Liver (tissue), 9 donors: ENCODE measurements around the gene ATP13A5. TPM values are rescaled to one million over a fixed set of nuclear protein-coding genes. Genes with fewer than 3 reads are reported as not detected.

ENCODE experiments used
- DNase-seq: peaks from one replicate; pipeline ENCODE4 v3.0.0-alpha.2; 2017; ENCODE audit warnings: low spot score
- H3K27ac ChIP-seq, 2 donors: one replicate each; pipeline ENCODE4 v1.7.0; 2013; ENCODE audit warnings: inconsistent platforms in 2 of 2, low read length in 2 of 2, control low read depth in 1 of 2, low read depth in 1 of 2, mild to moderate bottlenecking in 1 of 2
- H3K27me3 ChIP-seq, 4 donors: one replicate each; pipeline versions ENCODE4 v1.6.1 to v1.7.0; 2013; ENCODE audit warnings: low read length in 3 of 4, inconsistent platforms in 1 of 4, mild to moderate bottlenecking in 1 of 4, moderate library complexity in 1 of 4; ENCODE audit not compliant: control insufficient read depth in 4 of 4, insufficient read depth in 4 of 4
- H3K36me3 ChIP-seq, 4 donors: one replicate each; pipeline versions ENCODE4 v1.6.1 to v1.7.0; 2013; ENCODE audit warnings: low read length in 3 of 4, mild to moderate bottlenecking in 3 of 4, low read depth in 1 of 4, moderate library complexity in 1 of 4; ENCODE audit not compliant: control insufficient read depth in 4 of 4, insufficient read depth in 3 of 4
- H3K4me1 ChIP-seq, 4 donors: one replicate each; pipeline versions ENCODE4 v1.6.1 to v1.7.0; 2013; ENCODE audit warnings: low read length in 3 of 4, mild to moderate bottlenecking in 3 of 4, moderate library complexity in 1 of 4; ENCODE audit not compliant: control insufficient read depth in 4 of 4, insufficient read depth in 4 of 4
- H3K4me3 ChIP-seq, 3 donors: one replicate each; pipeline versions ENCODE4 v1.6.1 to v1.7.0; 2013; ENCODE audit warnings: low read length in 3 of 3, control low read depth in 1 of 3, low read depth in 1 of 3, mild to moderate bottlenecking in 1 of 3
- H3K9ac ChIP-seq, 2 donors: one replicate each; pipeline ENCODE4 v1.7.0; 2013; ENCODE audit warnings: low read length in 2 of 2, mild to moderate bottlenecking in 2 of 2, moderate library complexity in 2 of 2, control low read depth in 1 of 2, low read depth in 1 of 2
- H3K9me3 ChIP-seq, 4 donors: one replicate each; pipeline versions ENCODE4 v1.6.1 to v1.7.0; 2013; ENCODE audit warnings: low read length in 3 of 4; ENCODE audit not compliant: control insufficient read depth in 4 of 4
- EGR1 ChIP-seq, 2 donors: IDR thresholded peaks; 2 replicates each; pipeline ENCODE4 v1.6.1; 2016 to 2018; ENCODE audit warnings: antibody characterized with exemption in 2 of 2, low read depth in 2 of 2
- FOXA1 ChIP-seq: IDR thresholded peaks from 2 replicates; pipeline ENCODE4 v1.6.1; 2016; ENCODE audit warnings: antibody characterized with exemption
- FOXA2 ChIP-seq: IDR thresholded peaks from 2 replicates; pipeline ENCODE4 v1.6.1; 2016; ENCODE audit warnings: antibody characterized with exemption
- GABPA ChIP-seq, 2 donors: IDR thresholded peaks in 1 of 2; conservative IDR thresholded peaks in 1 of 2; 2 replicates each; pipeline ENCODE4 v1.6.1; 2016; ENCODE audit warnings: antibody characterized with exemption in 2 of 2, mild to moderate bottlenecking in 1 of 2, moderate library complexity in 1 of 2
- HNF4A ChIP-seq, 2 donors: conservative IDR thresholded peaks; 2 replicates each; pipeline ENCODE4 v1.6.1; 2016; ENCODE audit warnings: antibody characterized with exemption in 2 of 2, mild to moderate bottlenecking in 2 of 2
- HNF4G ChIP-seq: IDR thresholded peaks from 2 replicates; pipeline ENCODE4 v1.6.1; 2016; ENCODE audit warnings: antibody characterized with exemption
- WGBS: extraction: QIAGEN DNeasy Blood & Tissue Kit; methylation state at CpG from one replicate; pipeline ENCODE4 v1.1.7; 2013; 5-methylcytosine and 5-hydroxymethylcytosine counted together
- polyA plus RNA-seq, 2 donors: library from polyadenylated mRNA; stranded (reverse) in 1 of 2; unstranded in 1 of 2; fragments of 200-250 nt in 1 of 2; fragments of >200 nt in 1 of 2; fragmentation: Nextera tagmentation in 1 of 2; extraction: Ambion mirVana in 1 of 2; gene quantifications; one replicate each; pipeline versions ENCODE4 v1.2.1 to v1.2.3, GENCODE V29; 2013 to 2015
- total RNA-seq, 2 donors: library from RNA; depleted of rRNA; stranded (reverse); fragments of >200 nt; gene quantifications; one replicate each; pipeline ENCODE4 v1.2.3, GENCODE V29; 2014
- TF ChIP-seq, protein P1 (sequence below): fragments of 150-350 bp; IDR thresholded peaks from 2 replicates; pipeline ENCODE4 v1.5.1; 2017; ENCODE audit warnings: improper control_type of control experiment, low read depth, low read length; ENCODE audit not compliant: missing input control
- TF ChIP-seq, protein P2 (sequence below): IDR thresholded peaks from 2 replicates; pipeline ENCODE4 v1.6.1; 2016; ENCODE audit warnings: antibody characterized with exemption
- TF ChIP-seq, protein P3 (sequence below): IDR thresholded peaks from 2 replicates; pipeline ENCODE4 v1.6.1; 2016; ENCODE audit warnings: antibody characterized with exemption
- TF ChIP-seq, protein P4 (sequence below): IDR thresholded peaks from 2 replicates; pipeline ENCODE4 v1.6.1; 2016; ENCODE audit warnings: antibody characterized with exemption
- donor health status: healthy.
- donor health status: healthy.
- donor health status: healthy.
- donor health status: healthy.
- donor health status: healthy.

ATP13A5 gene
- total and polyA plus RNA-seq, 4 donors: 0.21 TPM; not detected in 3

DNA sequence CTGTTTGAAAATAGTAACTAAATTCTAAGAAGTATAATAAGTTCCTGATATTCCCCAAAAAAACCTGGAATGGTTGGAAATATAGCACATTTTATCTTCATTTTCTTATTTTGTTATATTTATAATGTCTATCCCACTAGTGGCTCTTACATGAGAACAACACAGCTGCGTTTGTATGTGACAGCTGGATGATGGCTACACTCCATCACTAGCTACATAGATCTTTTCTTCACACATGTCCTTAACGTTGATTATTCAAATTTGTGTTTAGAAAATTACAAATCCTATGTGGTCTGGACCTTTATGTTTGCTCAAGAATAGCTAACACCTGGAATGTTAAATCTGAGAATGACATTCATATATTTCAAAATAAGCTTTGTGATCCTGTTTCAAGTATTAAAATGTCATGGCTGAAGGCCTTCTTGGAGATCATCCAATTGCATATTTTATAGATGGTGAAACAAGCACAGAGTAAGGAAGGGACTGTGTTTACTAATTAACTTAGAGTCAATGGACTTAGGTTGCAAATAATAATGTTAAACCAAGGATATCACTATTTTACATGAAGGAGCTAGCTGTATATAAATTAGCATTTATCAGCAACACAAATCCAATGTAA is 60.8 kb downstream of the ATP13A5 start:
- no peaks in the 10 kb centered on the region for H3K9me3 ChIP-seq
- H3K27me3 ChIP-seq: peaks cover 0 to 3% (median 0%) of the 10 kb centered on the region in 4 donors
- DNase-seq: no peak
- H3K4me1 ChIP-seq: no peaks in the 10 kb centered on the region
- no peak overlapping the region for H3K9ac ChIP-seq
- no peak for TF ChIP-seq FOXA1
- no peak for TF ChIP-seq HNF4G
- TF ChIP-seq, protein P1, sequence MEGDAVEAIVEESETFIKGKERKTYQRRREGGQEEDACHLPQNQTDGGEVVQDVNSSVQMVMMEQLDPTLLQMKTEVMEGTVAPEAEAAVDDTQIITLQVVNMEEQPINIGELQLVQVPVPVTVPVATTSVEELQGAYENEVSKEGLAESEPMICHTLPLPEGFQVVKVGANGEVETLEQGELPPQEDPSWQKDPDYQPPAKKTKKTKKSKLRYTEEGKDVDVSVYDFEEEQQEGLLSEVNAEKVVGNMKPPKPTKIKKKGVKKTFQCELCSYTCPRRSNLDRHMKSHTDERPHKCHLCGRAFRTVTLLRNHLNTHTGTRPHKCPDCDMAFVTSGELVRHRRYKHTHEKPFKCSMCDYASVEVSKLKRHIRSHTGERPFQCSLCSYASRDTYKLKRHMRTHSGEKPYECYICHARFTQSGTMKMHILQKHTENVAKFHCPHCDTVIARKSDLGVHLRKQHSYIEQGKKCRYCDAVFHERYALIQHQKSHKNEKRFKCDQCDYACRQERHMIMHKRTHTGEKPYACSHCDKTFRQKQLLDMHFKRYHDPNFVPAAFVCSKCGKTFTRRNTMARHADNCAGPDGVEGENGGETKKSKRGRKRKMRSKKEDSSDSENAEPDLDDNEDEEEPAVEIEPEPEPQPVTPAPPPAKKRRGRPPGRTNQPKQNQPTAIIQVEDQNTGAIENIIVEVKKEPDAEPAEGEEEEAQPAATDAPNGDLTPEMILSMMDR: no peak
- TF ChIP-seq, protein P2, sequence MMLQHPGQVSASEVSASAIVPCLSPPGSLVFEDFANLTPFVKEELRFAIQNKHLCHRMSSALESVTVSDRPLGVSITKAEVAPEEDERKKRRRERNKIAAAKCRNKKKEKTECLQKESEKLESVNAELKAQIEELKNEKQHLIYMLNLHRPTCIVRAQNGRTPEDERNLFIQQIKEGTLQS: no peak
- no peak for TF ChIP-seq GABPA (IDR thresholded peaks at IDR 0.05 in 1 of 2, conservative IDR thresholded peaks at IDR 0.05 in 1 of 2)
- 70% methylated on average over 2 of the region's 2 CpGs for WGBS
- no peak overlapping the region for H3K4me3 ChIP-seq
- H3K27ac ChIP-seq: no peak overlapping the region
- H3K36me3 ChIP-seq: no peaks in the 10 kb centered on the region

DNA sequence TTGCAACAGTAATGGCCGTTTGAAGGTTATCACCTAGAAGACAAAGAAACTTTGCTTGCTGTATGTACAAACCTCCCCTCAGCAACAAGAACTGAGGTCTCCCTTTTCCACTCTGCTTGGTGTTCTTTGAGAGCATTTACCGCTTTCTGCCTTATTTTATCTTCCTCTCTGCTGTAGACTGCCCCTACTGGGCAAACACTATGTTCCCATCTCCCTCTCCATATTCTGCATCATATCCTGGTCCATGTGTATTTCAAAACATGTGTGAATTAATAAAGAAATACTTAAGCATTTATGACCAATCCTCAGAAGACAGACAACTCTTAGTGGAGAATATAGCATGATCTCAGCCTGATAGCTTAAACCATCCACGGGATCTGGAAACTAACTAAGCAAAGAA is 64.4 kb downstream of the ATP13A5 start:
- H3K9ac ChIP-seq: no peak overlapping the region
- no peak for DNase-seq
- 78% methylated on average over 3 of the region's 3 CpGs for WGBS
- H3K36me3 ChIP-seq: no peaks in the 10 kb centered on the region
- TF ChIP-seq, protein P3, sequence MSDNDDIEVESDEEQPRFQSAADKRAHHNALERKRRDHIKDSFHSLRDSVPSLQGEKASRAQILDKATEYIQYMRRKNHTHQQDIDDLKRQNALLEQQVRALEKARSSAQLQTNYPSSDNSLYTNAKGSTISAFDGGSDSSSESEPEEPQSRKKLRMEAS: no peak
- no peak for TF ChIP-seq EGR1 (IDR thresholded peaks at IDR 0.05; ENCODE audit: low read depth in 2 of 2)
- H3K27ac ChIP-seq: no peak overlapping the region
- peaks cover 0 to 3% (median 0%) of the 10 kb centered on the region in 4 donors for H3K27me3 ChIP-seq
- no peak overlapping the region for H3K4me3 ChIP-seq
- H3K9me3 ChIP-seq: no peaks in the 10 kb centered on the region
- no peaks in the 10 kb centered on the region for H3K4me1 ChIP-seq

DNA sequence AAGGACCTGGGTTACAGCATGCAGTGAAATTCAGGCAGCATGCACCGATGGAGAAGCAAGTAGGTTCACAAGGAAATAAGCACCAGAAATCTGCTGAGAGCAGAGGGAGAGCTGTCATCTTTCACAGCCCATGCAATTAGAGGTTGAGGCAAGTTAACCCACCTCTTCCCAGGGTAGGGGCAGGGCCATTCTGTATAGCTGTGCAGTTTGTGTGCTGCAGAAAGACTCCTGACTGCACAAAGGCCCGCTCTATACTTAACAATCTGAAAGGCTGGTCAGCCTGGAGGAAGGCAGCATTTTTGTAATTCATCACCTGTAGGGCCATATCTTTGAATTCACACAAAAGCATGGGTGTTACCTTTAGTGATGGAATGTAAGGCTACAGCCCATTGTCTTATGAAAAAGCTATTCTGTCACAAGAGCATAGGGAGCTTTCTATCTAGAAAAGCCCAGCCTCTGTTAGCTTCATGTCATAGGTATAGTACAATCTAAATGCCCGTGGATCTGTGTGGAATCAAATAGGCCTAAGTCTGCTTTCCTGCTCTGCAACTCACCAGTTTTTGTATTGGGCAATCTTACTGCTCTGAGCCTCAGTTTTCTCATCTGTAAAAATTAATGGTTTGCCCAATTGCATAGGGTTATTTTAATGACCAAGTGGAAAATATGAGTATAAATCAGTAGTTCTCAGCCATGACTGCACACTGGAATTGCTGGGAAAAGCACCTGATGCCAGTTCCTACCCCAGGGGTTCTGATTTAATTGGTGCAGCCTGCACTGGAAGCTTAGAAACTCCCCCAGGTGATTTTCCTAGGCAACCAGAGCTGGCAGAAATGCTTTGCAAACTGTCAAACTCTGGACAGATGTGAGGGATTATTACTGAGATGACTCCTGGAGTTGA is 65.2 kb downstream of the ATP13A5 start:
- H3K4me1 ChIP-seq: no peaks in the 10 kb centered on the region
- TF ChIP-seq, protein P4, sequence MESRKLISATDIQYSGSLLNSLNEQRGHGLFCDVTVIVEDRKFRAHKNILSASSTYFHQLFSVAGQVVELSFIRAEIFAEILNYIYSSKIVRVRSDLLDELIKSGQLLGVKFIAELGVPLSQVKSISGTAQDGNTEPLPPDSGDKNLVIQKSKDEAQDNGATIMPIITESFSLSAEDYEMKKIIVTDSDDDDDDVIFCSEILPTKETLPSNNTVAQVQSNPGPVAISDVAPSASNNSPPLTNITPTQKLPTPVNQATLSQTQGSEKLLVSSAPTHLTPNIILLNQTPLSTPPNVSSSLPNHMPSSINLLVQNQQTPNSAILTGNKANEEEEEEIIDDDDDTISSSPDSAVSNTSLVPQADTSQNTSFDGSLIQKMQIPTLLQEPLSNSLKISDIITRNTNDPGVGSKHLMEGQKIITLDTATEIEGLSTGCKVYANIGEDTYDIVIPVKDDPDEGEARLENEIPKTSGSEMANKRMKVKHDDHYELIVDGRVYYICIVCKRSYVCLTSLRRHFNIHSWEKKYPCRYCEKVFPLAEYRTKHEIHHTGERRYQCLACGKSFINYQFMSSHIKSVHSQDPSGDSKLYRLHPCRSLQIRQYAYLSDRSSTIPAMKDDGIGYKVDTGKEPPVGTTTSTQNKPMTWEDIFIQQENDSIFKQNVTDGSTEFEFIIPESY: no peak
- TF ChIP-seq HNF4A (conservative IDR thresholded peaks at IDR 0.05) (no peak), GABPA (IDR thresholded peaks at IDR 0.05 in 1 of 2, conservative IDR thresholded peaks at IDR 0.05 in 1 of 2) (no peak), FOXA2 (no peak)
- TF ChIP-seq, protein P2: no peak
- TF ChIP-seq, protein P1: no peak
- no peaks in the 10 kb centered on the region for H3K36me3 ChIP-seq
- H3K27me3 ChIP-seq: peaks cover 0 to 3% (median 0%) of the 10 kb centered on the region in 4 donors
- WGBS: 87% methylated on average over 3 of the region's 3 CpGs
- H3K9me3 ChIP-seq: no peaks in the 10 kb centered on the region
- no peak overlapping the region for H3K9ac ChIP-seq
- H3K4me3 ChIP-seq: no peak overlapping the region
- no peak overlapping the region for H3K27ac ChIP-seq
- DNase-seq: no peak
